Kidney (tissue), 14 donors: ENCODE results near the gene ADAT2. TPM values are rescaled to one million over a fixed set of nuclear protein-coding genes. Genes with fewer than 3 reads are reported as not detected.

Source experiments
- DNase-seq, 5 donors: peaks; one replicate each; pipeline ENCODE4 v3.0.0-alpha.2; 2013 to 2020
- FAIRE-seq: peaks from 2 replicates; lab custom pipeline; 2012; peaks lifted over from hg19 to GRCh38; lab: Jason Lieb, UNC
- H3K27ac ChIP-seq, 2 donors: one replicate each; pipeline ENCODE4 v1.7.0; 2013; ENCODE audit warnings: low read depth in 2 of 2, low read length in 2 of 2, inconsistent platforms in 1 of 2
- H3K27me3 ChIP-seq: one replicate; pipeline ENCODE4 v1.7.1; 2013; ENCODE audit warnings: low read length, inconsistent platforms; ENCODE audit not compliant: control insufficient read depth, insufficient read depth
- H3K36me3 ChIP-seq, 3 donors: one replicate each; pipeline versions ENCODE4 v1.7.0 to v1.7.1; 2013; ENCODE audit warnings: low read length in 3 of 3, control low read depth in 1 of 3, inconsistent platforms in 1 of 3; ENCODE audit not compliant: insufficient read depth in 3 of 3, control insufficient read depth in 2 of 3
- H3K4me1 ChIP-seq, 3 donors: one replicate each; pipeline versions ENCODE4 v1.7.0 to v1.7.1; 2013; ENCODE audit warnings: low read length in 3 of 3, inconsistent platforms in 1 of 3, low read depth in 1 of 3; ENCODE audit not compliant: control insufficient read depth in 2 of 3, insufficient read depth in 2 of 3
- H3K4me3 ChIP-seq, 3 donors: one replicate each; pipeline versions ENCODE4 v1.7.0 to v1.8.1; 2013; ENCODE audit warnings: low read length in 3 of 3, control low read depth in 1 of 3, inconsistent platforms in 1 of 3
- H3K9ac ChIP-seq, 3 donors: one replicate each; pipeline versions ENCODE4 v1.7.0 to v1.7.1; 2013; ENCODE audit warnings: low read length in 3 of 3, control low read depth in 1 of 3, inconsistent platforms in 1 of 3
- H3K9me3 ChIP-seq, 3 donors: one replicate each; pipeline versions ENCODE4 v1.7.0 to v1.7.1; 2013; ENCODE audit warnings: low read length in 3 of 3, control low read depth in 1 of 3, inconsistent platforms in 1 of 3; ENCODE audit not compliant: control insufficient read depth in 2 of 3, insufficient read depth in 1 of 3
- CTCF ChIP-seq: IDR thresholded peaks from 3 replicates; pipeline ENCODE4 v1.5.1; 2012; ENCODE audit warnings: mild to moderate bottlenecking, moderate library complexity, borderline replicate concordance; ENCODE audit not compliant: insufficient read depth; ENCODE audit errors: extremely low read depth
- intact Hi-C: fragments of 100-400 bp; cut with DNase I; formaldehyde crosslinking; loops from one replicate; pipeline ENCODE4 v1.11.1; 2022
- polyA plus RNA-seq: library from polyadenylated mRNA; stranded (reverse); fragments of 350-450 nt; fragmentation: Illumina TruSeq; extraction: RNeasy Lipid Tissue Mini Kit (QIAGEN cat#74804); gene quantifications from one replicate; pipeline ENCODE4 v1.2.3, GENCODE V29; 2014; ENCODE audit warnings: low read depth, low replicate concordance; ENCODE audit not compliant: insufficient read depth
- total RNA-seq: library from RNA; stranded (reverse); fragmentation: NEBNext Ultra II Directional; extraction: Animal tissue kit (Norgen Biotek cat#: 25700); gene quantifications from one replicate; pipeline ENCODE4 v1.2.1, GENCODE V29; 2021
- donor health status: control.
- donor health status: control.
- donor health status: control.
- donor health status: control.
- donor health status: control.
- donor health status: DM: yes; HTN: yes; CAD: no.
- donor health status: Normal renal cell carcinoma (clear cell type).

Gene ADAT2
- total and polyA plus RNA-seq, 2 donors from 2014 or later, result 4.6 to 6.9 TPM

- intact Hi-C loops, result loop anchor here (10.0 kb wide), 1 partner anchor 732 kb away; no protein-coding TSS in a partner anchor
- H3K9me3 ChIP-seq, result no peaks in the 10 kb centered on the region
- FAIRE-seq, result peak; percentile 23
Observed at GRCh38 chr6:143427109-143427817, 23.2 kb downstream of the ADAT2 start.

GRCh38 chr6:143426026-143426425, 24.5 kb downstream of the ADAT2 start:
- DNase-seq, result peak in 1 of 5 donors; percentile 7
- no peak for TF ChIP-seq CTCF
- no peaks in the 10 kb centered on the region for H3K9me3 ChIP-seq
- H3K4me1 ChIP-seq, result no peaks in the 10 kb centered on the region
- H3K27ac ChIP-seq, result no peak overlapping the region
- no peak for FAIRE-seq
- no peak overlapping the region for H3K9ac ChIP-seq
- no peaks in the 10 kb centered on the region for H3K36me3 ChIP-seq
- H3K4me3 ChIP-seq, result no peak overlapping the region
- intact Hi-C loops, result loop anchor here (10.0 kb wide), 1 partner anchor 731 kb away; no protein-coding TSS in a partner anchor
- no peaks in the 10 kb centered on the region for H3K27me3 ChIP-seq

More at GRCh38 chr6:143427109-143427817, 23.2 kb downstream of the ADAT2 start:
- H3K4me3 ChIP-seq, result no peak overlapping the region
- peaks cover 0 to 3% (median 0%) of the 10 kb centered on the region in 3 donors for H3K36me3 ChIP-seq
- no peaks in the 10 kb centered on the region for H3K27me3 ChIP-seq
- no peaks in the 10 kb centered on the region for H3K4me1 ChIP-seq
- peak; percentile 87 for TF ChIP-seq CTCF
- DNase-seq, result peak; percentile 87 to 93 (median 89)
- no peak overlapping the region for H3K27ac ChIP-seq
- no peak overlapping the region for H3K9ac ChIP-seq

GRCh38 chr6:143419526-143419925, 31.0 kb downstream of the ADAT2 start:
- FAIRE-seq (no peak), DNase-seq (no peak)
- Histone ChIP-seq H3K27me3 (no peaks in the 10 kb centered on the region), H3K36me3 (no peaks in the 10 kb centered on the region), H3K4me1 (no peaks in the 10 kb centered on the region), H3K27ac (no peak overlapping the region), H3K4me3 (no peak overlapping the region), H3K9me3 (no peaks in the 10 kb centered on the region), H3K9ac (no peak overlapping the region)
- TF ChIP-seq CTCF, result no peak
- intact Hi-C loops, result no loop called here

- intact Hi-C loops, result no loop called here
- no peaks in the 10 kb centered on the region for H3K9me3 ChIP-seq
- no peak for DNase-seq
- H3K27ac ChIP-seq, result no peak overlapping the region
- FAIRE-seq, result no peak
- no peak overlapping the region for H3K4me3 ChIP-seq
- no peak for TF ChIP-seq CTCF
- H3K36me3 ChIP-seq, result no peaks in the 10 kb centered on the region
- no peak overlapping the region for H3K9ac ChIP-seq
- no peaks in the 10 kb centered on the region for H3K27me3 ChIP-seq
- no peaks in the 10 kb centered on the region for H3K4me1 ChIP-seq
Observed at GRCh38 chr6:143414769-143415168, 35.7 kb downstream of the ADAT2 start.
